ENCODE measurements around the gene BRF1.
A peak's percentile ranks its signal among the peaks of the same experiment; 100 is the strongest.
"Not testable (repeated sequence)": the region's sequence is repeated elsewhere in the genome, so short reads cannot be mapped to it uniquely, and the experiment has no call there.

The BRF1 gene

DNA sequence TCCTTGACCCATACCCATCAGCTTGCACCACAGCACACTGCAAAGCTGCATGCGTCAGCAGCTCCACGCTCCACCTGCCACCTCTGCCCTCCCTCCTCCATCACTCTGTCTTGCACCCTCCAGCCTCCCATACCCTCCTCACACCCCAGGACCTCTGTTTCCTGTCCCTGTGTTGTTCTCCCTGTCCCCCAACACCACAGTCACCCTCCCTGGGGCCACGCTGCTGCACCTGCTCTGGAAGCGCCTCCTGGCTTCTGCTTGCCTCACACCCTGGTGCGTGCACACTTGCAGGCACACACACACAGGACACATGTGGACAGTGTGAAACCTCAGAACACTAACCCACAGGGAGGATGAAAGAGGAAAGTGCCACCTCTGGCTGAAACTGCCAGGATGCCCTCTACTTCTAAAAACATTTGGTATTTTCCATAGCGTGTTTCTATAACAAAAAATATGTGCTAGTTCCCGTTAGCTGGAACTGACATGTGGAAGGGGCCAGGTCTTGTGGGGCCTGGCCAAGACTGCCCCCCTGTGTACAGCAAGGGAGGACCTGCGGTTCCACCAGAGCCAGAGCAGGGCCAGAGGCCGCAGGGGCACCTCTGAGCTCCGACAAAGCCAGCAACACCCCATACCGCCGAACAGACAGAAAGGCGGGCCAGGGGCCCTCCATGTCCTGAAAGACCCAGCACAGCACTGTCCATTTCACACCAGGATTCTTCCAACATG, 10.0 kb downstream of the BRF1 start:
- DNase-seq = peak in 1 of 2 donors; percentile 19

DNA sequence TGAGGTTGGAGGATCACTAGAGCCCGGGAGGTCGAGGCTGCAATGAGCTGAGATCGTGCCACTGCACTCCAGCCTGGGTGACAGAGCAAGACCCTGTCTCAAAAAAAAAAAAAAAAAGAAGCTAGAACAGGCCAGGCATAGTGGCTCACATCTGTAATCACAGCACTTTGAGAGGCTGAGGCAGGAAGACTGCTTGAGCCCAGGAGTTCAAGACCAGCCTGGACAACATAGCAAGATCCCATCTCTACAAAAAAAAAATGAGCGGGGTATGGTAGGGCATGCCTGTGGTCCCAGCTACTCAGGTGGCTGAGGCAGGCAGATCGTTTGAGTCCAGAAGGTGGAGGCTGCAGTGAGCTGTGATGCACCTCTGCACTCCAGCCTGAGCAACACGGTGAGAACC, 11.9 kb downstream of the BRF1 start:
- not testable (repeated sequence) for DNase-seq

DNA sequence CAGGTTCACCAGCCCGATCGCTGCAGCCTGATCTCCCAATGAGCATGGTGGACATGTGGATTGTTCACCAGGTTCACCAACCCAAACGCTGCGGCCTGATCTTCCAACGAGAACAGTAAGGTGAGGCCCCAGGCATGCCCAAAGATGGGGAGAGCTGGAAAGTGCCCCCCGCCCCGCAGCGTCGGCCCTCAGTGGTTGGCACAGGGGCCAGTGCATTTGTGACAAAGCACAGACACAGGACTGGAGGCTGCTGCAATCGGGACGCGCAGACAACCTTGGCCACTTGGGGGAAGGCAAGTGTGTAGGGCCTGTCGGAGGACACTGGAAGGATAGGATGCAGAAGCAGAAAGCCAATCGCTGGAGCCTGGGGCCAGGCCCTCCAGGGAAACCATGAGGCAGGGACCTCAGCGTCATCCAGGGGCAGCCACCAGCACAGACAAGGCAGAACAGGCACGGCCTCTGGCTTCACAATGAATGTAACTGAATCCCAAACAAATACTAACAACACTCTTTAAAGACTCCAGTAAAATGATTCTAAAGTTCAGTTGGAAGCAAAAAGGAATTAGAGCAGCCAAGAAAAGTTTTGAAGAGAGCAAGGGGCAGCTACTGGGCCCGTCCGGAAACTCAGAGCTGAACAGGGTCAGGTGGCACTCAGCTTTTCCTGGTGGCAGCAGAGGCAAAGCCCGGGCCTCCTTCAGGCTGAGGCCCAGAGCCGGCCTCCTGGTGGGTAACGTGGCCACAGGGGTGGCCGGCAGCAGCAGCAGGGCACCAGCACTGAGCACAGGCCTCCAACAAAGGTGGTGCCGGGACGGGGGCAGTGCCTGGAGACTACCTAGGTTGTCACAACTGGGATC, 13.3 kb downstream of the BRF1 start:
- no peak for DNase-seq

- DNase-seq = no peak
Observed at GRCh38 chr14:105286759-105287144, 14.0 kb downstream of the BRF1 start.

- no peak for DNase-seq
Observed at GRCh38 chr14:105285174-105285573, 15.6 kb downstream of the BRF1 start.

- DNase-seq = no peak
Observed at GRCh38 chr14:105283899-105284298, 16.9 kb downstream of the BRF1 start.

GRCh38 chr14:105283028-105283427, 17.8 kb downstream of the BRF1 start:
- DNase-seq = no peak

- DNase-seq = no peak
Observed at GRCh38 chr14:105282098-105282725, 18.6 kb downstream of the BRF1 start.

GRCh38 chr14:105281371-105282097, 19.3 kb downstream of the BRF1 start:
- peak in 1 of 2 donors; percentile 31 for DNase-seq

DNA sequence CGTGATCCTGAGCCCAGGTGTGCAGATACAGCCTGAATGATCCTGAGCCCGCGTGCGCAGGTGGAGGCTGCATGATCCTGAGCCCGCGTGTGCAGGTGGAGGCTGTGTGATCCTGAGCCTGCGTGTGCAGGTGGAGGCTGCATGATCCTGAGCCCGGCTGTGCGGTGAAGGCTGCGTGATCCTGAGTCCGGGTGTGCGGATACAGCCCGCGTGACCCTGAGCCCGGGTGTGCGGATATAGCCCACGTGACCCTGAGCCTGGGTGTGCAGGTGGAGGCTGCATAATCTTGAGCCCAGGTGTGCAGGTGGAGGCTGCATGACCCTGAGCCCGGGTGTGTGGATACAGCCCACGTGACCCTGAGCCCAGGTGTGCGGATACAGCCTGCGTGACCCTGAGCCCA, 20.3 kb downstream of the BRF1 start:
- DNase-seq = no peak

DNA sequence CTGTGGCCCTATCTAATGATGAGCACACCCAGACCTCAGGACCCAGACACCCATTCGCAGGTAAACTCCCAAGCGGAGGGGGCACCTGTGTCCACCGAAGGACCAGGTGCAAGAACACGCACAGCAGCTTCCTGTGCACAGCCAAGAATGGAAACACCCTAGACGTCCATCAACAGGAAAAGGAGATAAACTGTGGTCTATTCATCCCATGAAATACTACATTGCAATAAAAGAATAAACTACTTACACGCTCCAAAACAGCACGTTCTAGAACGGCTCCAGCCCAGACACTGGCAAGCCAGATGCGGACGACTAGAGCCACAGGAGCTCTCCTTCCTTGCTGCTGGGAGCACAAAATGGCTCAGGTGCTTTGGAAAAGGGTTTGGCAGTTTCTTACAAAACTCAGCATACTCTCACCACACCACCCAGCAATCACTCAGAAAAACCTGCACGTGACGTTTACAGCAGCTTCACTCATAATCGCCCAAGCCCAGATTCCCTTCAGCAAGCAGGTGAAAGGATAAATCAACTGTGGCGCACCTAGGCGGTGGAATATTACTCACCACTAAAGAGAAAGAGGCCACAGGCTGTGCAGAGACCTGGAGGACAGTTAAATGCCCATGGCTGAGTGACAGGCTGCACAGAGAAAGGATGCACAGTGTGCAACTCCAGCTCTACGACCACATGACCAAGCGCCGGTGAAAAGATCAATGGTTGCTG, 21.0 kb downstream of the BRF1 start:
- no peak for DNase-seq

- not testable (repeated sequence) for DNase-seq
Observed at GRCh38 chr14:105277448-105277847, 23.4 kb downstream of the BRF1 start.

- no peak for DNase-seq
Observed at GRCh38 chr14:105275267-105275946, 25.4 kb downstream of the BRF1 start.

GRCh38 chr14:105274637-105275036, 26.2 kb downstream of the BRF1 start:
- no peak for DNase-seq

DNA sequence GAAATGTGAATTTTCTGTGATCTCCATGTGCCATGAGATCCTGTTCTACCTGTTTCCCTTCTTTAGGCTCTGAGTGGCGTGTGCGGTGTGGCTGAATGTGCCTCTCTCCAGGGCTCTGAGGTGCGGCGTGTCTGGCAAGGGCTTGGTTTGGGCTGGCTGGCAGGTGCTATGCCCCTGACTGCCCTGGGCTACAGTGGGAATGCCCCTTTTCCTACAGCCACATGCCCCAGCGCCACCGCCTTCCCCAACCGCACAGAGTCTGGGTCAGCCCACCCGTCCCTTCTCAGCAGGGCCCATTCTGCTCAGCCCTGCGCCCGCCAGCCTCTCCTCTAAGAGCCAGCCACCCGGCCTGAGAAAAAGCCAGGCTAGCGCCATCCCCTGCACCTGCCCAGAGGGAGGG, 27.7 kb downstream of the BRF1 start:
- no peak for DNase-seq

DNA sequence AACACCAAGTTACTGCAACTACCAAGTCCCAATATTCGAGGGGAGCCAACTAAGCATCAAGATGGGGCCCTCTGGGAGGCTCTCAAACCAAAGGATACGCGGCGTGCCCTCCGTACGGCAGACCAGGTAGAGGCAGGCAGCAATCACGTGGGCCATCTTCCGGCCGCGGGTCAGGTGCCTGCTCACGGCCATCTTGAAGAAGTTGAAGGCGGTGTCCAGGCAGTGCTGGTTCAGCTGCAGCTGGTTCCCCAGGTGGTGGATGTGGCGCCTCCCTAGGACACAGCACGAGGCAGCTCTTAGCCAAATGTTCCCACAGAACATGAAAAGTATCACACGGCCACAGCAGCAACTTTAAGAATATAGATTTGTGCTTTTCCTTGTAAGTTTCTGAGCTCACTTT, 28.2 kb downstream of the BRF1 start:
- no peak for DNase-seq

GRCh38 chr14:105271224-105271890, 29.4 kb downstream of the BRF1 start:
- DNase-seq = no peak

- DNase-seq = no peak
Observed at GRCh38 chr14:105269405-105269804, 31.4 kb downstream of the BRF1 start.

DNA sequence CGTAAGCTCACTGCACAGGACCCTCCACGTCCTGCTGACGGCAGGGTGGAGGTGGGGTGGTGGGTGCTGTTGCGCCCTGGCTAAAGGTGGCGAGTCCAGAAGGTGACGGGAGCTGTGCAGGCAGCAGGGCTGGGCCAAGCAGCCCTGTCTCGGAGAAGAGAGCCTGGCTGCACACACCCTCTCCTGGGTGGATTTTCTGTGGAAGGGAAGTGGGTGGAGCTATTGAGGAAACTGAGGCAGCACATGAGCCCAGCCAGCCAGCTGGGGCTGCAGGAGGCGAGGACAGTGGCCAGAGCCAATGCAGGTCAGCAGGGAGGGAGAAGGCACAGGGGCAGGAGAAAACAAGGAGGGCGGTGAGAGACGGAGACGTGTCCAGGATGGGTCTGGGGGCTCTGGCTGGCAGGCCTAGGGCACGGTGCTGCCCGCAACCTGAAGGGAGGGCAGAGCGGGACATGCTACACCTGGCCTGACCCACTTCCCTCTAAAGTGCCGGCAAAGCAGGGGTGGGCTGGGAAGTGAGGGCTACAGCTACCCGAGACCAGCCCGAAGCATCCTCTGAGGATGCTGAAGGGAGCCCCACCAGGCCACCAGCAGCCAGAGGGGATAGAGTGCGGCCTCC, 32.0 kb downstream of the BRF1 start:
- no peak for DNase-seq

- DNase-seq = no peak
Observed at GRCh38 chr14:105267820-105268548, 32.8 kb downstream of the BRF1 start.
